Gastrocnemius medialis (tissue), 4 donors: ENCODE measurements around the gene PDLIM1. TPM values are rescaled to one million over a fixed set of nuclear protein-coding genes. Genes with fewer than 3 reads are reported as not detected.

Source experiments
- ATAC-seq, 2 donors: fragments of 150-250 bp; one replicate each; pipeline ENCODE4 v1.9.1; 2016
- DNase-seq, 2 donors: peaks; one replicate each; pipeline ENCODE4 v3.0.0-alpha.2; 2019
- H3K27ac ChIP-seq, 4 donors: fragments of 200-600 bp; sonication (generic); 1 replicate in 1 of 4; 2 replicates in 3 of 4; pipeline ENCODE4 v1.5.1; 2016 to 2018; ENCODE audit warnings: mild to moderate bottlenecking in 2 of 4, moderate library complexity in 1 of 4
- H3K27me3 ChIP-seq, 3 donors: fragments of 200-600 bp; sonication (generic) in 2 of 3; 1 replicate in 1 of 3; 2 replicates in 2 of 3; pipeline versions ENCODE4 v1.5.1 to v1.6.0; 2016 to 2019; ENCODE audit warnings: mild to moderate bottlenecking in 1 of 3, moderate library complexity in 1 of 3
- H3K36me3 ChIP-seq, 2 donors: fragments of 200-600 bp; sonication (generic) in 1 of 2; one replicate each; pipeline ENCODE4 v1.5.1; 2017 to 2018
- H3K4me1 ChIP-seq, 2 donors: fragments of 200-600 bp; sonication (generic) in 1 of 2; one replicate each; pipeline ENCODE4 v1.5.1; 2016 to 2017; ENCODE audit warnings: mild to moderate bottlenecking in 2 of 2
- H3K4me3 ChIP-seq, 4 donors: fragments of 200-600 bp; sonication (generic) in 3 of 4; 1 replicate in 1 of 4; 2 replicates in 3 of 4; pipeline ENCODE4 v1.5.1; 2016 to 2019; ENCODE audit warnings: mild to moderate bottlenecking in 2 of 4
- H3K9me3 ChIP-seq, 3 donors: fragments of 200-600 bp; sonication (generic) in 2 of 3; 1 replicate in 1 of 3; 2 replicates in 2 of 3; pipeline ENCODE4 v1.5.1; 2016 to 2019
- CTCF ChIP-seq, 5 experiments: fragments of 450-650 bp in 3 of 5; fragments of 200-600 bp in 2 of 5; sonication (generic) in 2 of 5; IDR thresholded peaks in 4 of 5; conservative IDR thresholded peaks in 1 of 5; 1 replicate in 4 of 5; 2 replicates in 1 of 5; pipeline ENCODE4 v1.5.1; 2016 to 2019; ENCODE audit warnings: antibody characterized with exemption in 5 of 5, mild to moderate bottlenecking in 3 of 5, moderate library complexity in 3 of 5
- POLR2A ChIP-seq, 2 donors: fragments of 450-650 bp; IDR thresholded peaks; one replicate each; pipeline ENCODE4 v1.6.1; 2017; ENCODE audit warnings: antibody characterized with exemption in 2 of 2, mild to moderate bottlenecking in 2 of 2, moderate library complexity in 2 of 2
- in situ Hi-C, 4 donors: fragments of 200-750 bp; cut with MboI; loops; one replicate each; pipeline versions ENCODE4 v1.15.0 to v1.8.0; 2017; ENCODE audit warnings: low sequenced_read_pairs in 4 of 4
- intact Hi-C: fragments of 100-400 bp; cut with DNase I; formaldehyde crosslinking; loops from one replicate; pipeline ENCODE4 v1.15.1; 2023; ENCODE audit warnings: low total_unique reads
- total RNA-seq, 4 donors: library from RNA; depleted of rRNA; stranded (reverse); fragments of >200 nt; gene quantifications; one replicate each; pipeline versions ENCODE4 v1.1.0 to v1.2.3, GENCODE V29; 2016

The PDLIM1 gene
- total RNA-seq, 4 donors from 2014 or later = 157 to 572 (median 272) TPM

- no peak for DNase-seq
- intact Hi-C loops = no loop called here
- peak in 1 of 2 donors; percentile 34 for ATAC-seq
- H3K4me3 ChIP-seq = no peak overlapping the region
- no peaks in the 10 kb centered on the region for H3K9me3 ChIP-seq
- H3K27ac ChIP-seq = peak overlapping the region; percentile 76 to 88 (median 82)
- TF ChIP-seq POLR2A (IDR thresholded peaks at IDR 0.05) (no peak), CTCF (IDR thresholded peaks at IDR 0.05 in 4 of 5, conservative IDR thresholded peaks at IDR 0.05 in 1 of 5) (no peak)
- H3K27me3 ChIP-seq = no peaks in the 10 kb centered on the region
- H3K36me3 ChIP-seq = peaks cover 0 to 50% of the 10 kb centered on the region in 2 donors
- H3K4me1 ChIP-seq = peaks cover 31 to 40% of the 10 kb centered on the region in 2 donors
- in situ Hi-C loops = no loop called here
These were observed 45.3 kb upstream of the PDLIM1 start for GRCh38 chr10:95335933-95336699.

GRCh38 chr10:95334805-95335144 is 44.0 kb upstream of the PDLIM1 start:
- H3K4me1 ChIP-seq = peaks cover 31 to 51% of the 10 kb centered on the region in 2 donors
- ATAC-seq (peak in 1 of 2 donors; percentile 2), DNase-seq (no peak)
- H3K36me3 ChIP-seq = peaks cover 0 to 36% of the 10 kb centered on the region in 2 donors
- no peaks in the 10 kb centered on the region for H3K9me3 ChIP-seq
- H3K27me3 ChIP-seq = no peaks in the 10 kb centered on the region
- no peak overlapping the region for H3K4me3 ChIP-seq
- TF ChIP-seq CTCF (IDR thresholded peaks at IDR 0.05 in 4 of 5, conservative IDR thresholded peaks at IDR 0.05 in 1 of 5) (no peak), POLR2A (IDR thresholded peaks at IDR 0.05) (peak in 1 of 2 donors; percentile 28)
- in situ Hi-C loops = no loop called here
- intact Hi-C loops = no loop called here
- peak overlapping the region; percentile 76 to 88 (median 82) for H3K27ac ChIP-seq

GRCh38 chr10:95333997-95334804 is 43.4 kb upstream of the PDLIM1 start:
- in situ Hi-C loops (no loop called here), intact Hi-C loops (no loop called here)
- H3K4me1 ChIP-seq = peaks cover 35 to 57% of the 10 kb centered on the region in 2 donors
- H3K27ac ChIP-seq = peak overlapping the region; percentile 76 to 88 (median 82)
- no peaks in the 10 kb centered on the region for H3K9me3 ChIP-seq
- peaks cover 0 to 31% of the 10 kb centered on the region in 2 donors for H3K36me3 ChIP-seq
- ATAC-seq = peak; percentile 54 to 74
- TF ChIP-seq CTCF (IDR thresholded peaks at IDR 0.05 in 4 of 5, conservative IDR thresholded peaks at IDR 0.05 in 1 of 5) (no peak), POLR2A (IDR thresholded peaks at IDR 0.05) (peak; percentile 20 to 47)
- H3K27me3 ChIP-seq = no peaks in the 10 kb centered on the region
- DNase-seq = peak; percentile 26 to 40
- no peak overlapping the region for H3K4me3 ChIP-seq

- no peak for DNase-seq
- intact Hi-C loops (no loop called here), in situ Hi-C loops (no loop called here)
- H3K4me3 ChIP-seq = no peak overlapping the region
- H3K36me3 ChIP-seq = peaks cover 0 to 16% of the 10 kb centered on the region in 2 donors
- ATAC-seq = no peak
- H3K4me1 ChIP-seq = peaks cover 50 to 71% of the 10 kb centered on the region in 2 donors
- H3K27ac ChIP-seq = peak overlapping the region; percentile 76 to 88 (median 82)
- TF ChIP-seq POLR2A (IDR thresholded peaks at IDR 0.05) = no peak
- no peak for TF ChIP-seq CTCF (IDR thresholded peaks at IDR 0.05 in 4 of 5, conservative IDR thresholded peaks at IDR 0.05 in 1 of 5)
- H3K27me3 ChIP-seq = no peaks in the 10 kb centered on the region
- H3K9me3 ChIP-seq = no peaks in the 10 kb centered on the region
These were observed 42.0 kb upstream of the PDLIM1 start for GRCh38 chr10:95332666-95333249.
